Tibial artery (tissue), 4 donors: ENCODE results near the gene TYR.

ENCODE experiments used
- DNase-seq, 2 donors: peaks; one replicate each; pipeline ENCODE4 v3.0.0-alpha.2; 2019
- H3K27ac ChIP-seq, 2 donors: fragments of 200-600 bp; sonication (generic) in 1 of 2; 1 replicate in 1 of 2; 2 replicates in 1 of 2; pipeline ENCODE4 v1.5.1; 2018 to 2019; ENCODE audit warnings: mild to moderate bottlenecking in 1 of 2
- H3K27me3 ChIP-seq, 2 donors: fragments of 200-600 bp; sonication (generic) in 1 of 2; one replicate each; pipeline versions ENCODE4 v1.5.1 to v1.6.0; 2016 to 2019
- H3K36me3 ChIP-seq, 3 donors: fragments of 200-600 bp; sonication (generic) in 2 of 3; one replicate each; pipeline ENCODE4 v1.5.1; 2016 to 2019; ENCODE audit warnings: mild to moderate bottlenecking in 2 of 3
- H3K4me1 ChIP-seq, 4 donors: fragments of 200-600 bp; sonication (generic) in 2 of 4; 1 replicate in 3 of 4; 2 replicates in 1 of 4; pipeline ENCODE4 v1.5.1; 2016 to 2019
- H3K4me3 ChIP-seq, 2 donors: fragments of 200-600 bp; sonication (generic) in 1 of 2; 1 replicate in 1 of 2; 2 replicates in 1 of 2; pipeline ENCODE4 v1.5.1; 2018 to 2019; ENCODE audit warnings: mild to moderate bottlenecking in 2 of 2
- H3K9me3 ChIP-seq, 3 donors: fragments of 200-600 bp; sonication (generic) in 1 of 3; one replicate each; pipeline ENCODE4 v1.5.1; 2016 to 2019
- intact Hi-C: fragments of 100-400 bp; cut with DNase I; formaldehyde crosslinking; loops from one replicate; pipeline ENCODE4 v1.15.0; 2023; ENCODE audit warnings: low total_unique reads
- TF ChIP-seq, protein P1 (sequence below), 2 experiments: fragments of 200-600 bp in 1 of 2; fragments of 450-650 bp in 1 of 2; IDR thresholded peaks; one replicate each; pipeline ENCODE4 v1.5.1; 2017 to 2019; ENCODE audit warnings: antibody characterized with exemption in 2 of 2, mild to moderate bottlenecking in 1 of 2, moderate library complexity in 1 of 2

TYR gene

GRCh38 chr11:89184021-89184420, 6.3 kb downstream of the TYR start:
- Histone ChIP-seq H3K27me3 (no peaks in the 10 kb centered on the region), H3K9me3 (no peaks in the 10 kb centered on the region), H3K27ac (peak overlapping the region in 1 of 2 donors; percentile 24), H3K4me3 (no peak overlapping the region), H3K36me3 (no peaks in the 10 kb centered on the region), H3K4me1 (peaks cover 0 to 42% (median 2%) of the 10 kb centered on the region in 4 donors)
- intact Hi-C loops, result no loop called here
- TF ChIP-seq, protein P1, sequence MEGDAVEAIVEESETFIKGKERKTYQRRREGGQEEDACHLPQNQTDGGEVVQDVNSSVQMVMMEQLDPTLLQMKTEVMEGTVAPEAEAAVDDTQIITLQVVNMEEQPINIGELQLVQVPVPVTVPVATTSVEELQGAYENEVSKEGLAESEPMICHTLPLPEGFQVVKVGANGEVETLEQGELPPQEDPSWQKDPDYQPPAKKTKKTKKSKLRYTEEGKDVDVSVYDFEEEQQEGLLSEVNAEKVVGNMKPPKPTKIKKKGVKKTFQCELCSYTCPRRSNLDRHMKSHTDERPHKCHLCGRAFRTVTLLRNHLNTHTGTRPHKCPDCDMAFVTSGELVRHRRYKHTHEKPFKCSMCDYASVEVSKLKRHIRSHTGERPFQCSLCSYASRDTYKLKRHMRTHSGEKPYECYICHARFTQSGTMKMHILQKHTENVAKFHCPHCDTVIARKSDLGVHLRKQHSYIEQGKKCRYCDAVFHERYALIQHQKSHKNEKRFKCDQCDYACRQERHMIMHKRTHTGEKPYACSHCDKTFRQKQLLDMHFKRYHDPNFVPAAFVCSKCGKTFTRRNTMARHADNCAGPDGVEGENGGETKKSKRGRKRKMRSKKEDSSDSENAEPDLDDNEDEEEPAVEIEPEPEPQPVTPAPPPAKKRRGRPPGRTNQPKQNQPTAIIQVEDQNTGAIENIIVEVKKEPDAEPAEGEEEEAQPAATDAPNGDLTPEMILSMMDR (IDR thresholded peaks at IDR 0.05), result no peak
- DNase-seq, result no peak

DNA sequence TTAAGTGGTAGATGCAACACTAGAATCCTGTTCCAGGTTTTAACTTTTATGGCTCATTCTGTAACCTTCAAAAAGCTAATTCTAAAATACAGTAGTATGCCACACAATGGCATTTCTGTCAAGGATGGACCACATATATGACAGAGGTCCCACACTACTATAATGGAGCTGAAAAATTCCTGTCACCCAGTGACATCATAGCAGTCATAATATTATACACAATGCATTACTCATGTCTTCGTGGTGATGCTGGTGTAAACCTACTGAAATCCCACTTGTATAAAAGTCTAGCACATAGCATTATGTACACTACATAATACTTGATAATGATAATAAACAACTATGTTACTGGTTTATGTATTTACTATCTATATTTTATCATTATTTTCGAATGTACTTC, 12.1 kb downstream of the TYR start:
- no peak for DNase-seq
- Histone ChIP-seq H3K9me3 (no peaks in the 10 kb centered on the region), H3K4me3 (no peak overlapping the region), H3K36me3 (no peaks in the 10 kb centered on the region), H3K27ac (no peak overlapping the region), H3K27me3 (no peaks in the 10 kb centered on the region), H3K4me1 (peaks cover 0 to under 1% (median 0%) of the 10 kb centered on the region in 4 donors)
- intact Hi-C loops, result no loop called here
- TF ChIP-seq, protein P1 (IDR thresholded peaks at IDR 0.05), result no peak

- H3K27me3 ChIP-seq, result no peaks in the 10 kb centered on the region
- no peak overlapping the region for H3K27ac ChIP-seq
- DNase-seq, result no peak
- H3K36me3 ChIP-seq, result no peaks in the 10 kb centered on the region
- TF ChIP-seq, protein P1 (IDR thresholded peaks at IDR 0.05), result no peak
- intact Hi-C loops, result no loop called here
- H3K4me3 ChIP-seq, result no peak overlapping the region
- H3K4me1 ChIP-seq, result peaks cover 0 to 5% (median 0%) of the 10 kb centered on the region in 4 donors
- H3K9me3 ChIP-seq, result no peaks in the 10 kb centered on the region
Observed at GRCh38 chr11:89201138-89201537, 23.5 kb downstream of the TYR start.

- no peak for DNase-seq
- intact Hi-C loops, result no loop called here
- TF ChIP-seq, protein P1 (IDR thresholded peaks at IDR 0.05), result no peak
Observed at GRCh38 chr11:89203814-89204213, 26.1 kb downstream of the TYR start.

GRCh38 chr11:89205378-89205777, 27.7 kb downstream of the TYR start:
- Histone ChIP-seq H3K4me1 (no peaks in the 10 kb centered on the region), H3K36me3 (no peaks in the 10 kb centered on the region), H3K9me3 (no peaks in the 10 kb centered on the region), H3K27ac (no peak overlapping the region), H3K4me3 (no peak overlapping the region), H3K27me3 (no peaks in the 10 kb centered on the region)
- no peak for DNase-seq
- TF ChIP-seq, protein P1 (IDR thresholded peaks at IDR 0.05), result no peak
- intact Hi-C loops, result no loop called here

More at GRCh38 chr11:89203814-89204213, 26.1 kb downstream of the TYR start:
- no peaks in the 10 kb centered on the region for H3K27me3 ChIP-seq
- H3K27ac ChIP-seq, result no peak overlapping the region
- no peaks in the 10 kb centered on the region for H3K36me3 ChIP-seq
- H3K4me1 ChIP-seq, result no peaks in the 10 kb centered on the region
- H3K4me3 ChIP-seq, result no peak overlapping the region
- no peaks in the 10 kb centered on the region for H3K9me3 ChIP-seq
